Peyer's patch (tissue), 4 donors: ENCODE results near the gene BIN1.

Experiments
- POLR2A ChIP-seq, 2 donors: fragments of 450-650 bp; IDR thresholded peaks; one replicate each; pipeline ENCODE4 v1.5.1; 2017; ENCODE audit warnings: antibody characterized with exemption in 2 of 2, mild to moderate bottlenecking in 2 of 2, moderate library complexity in 2 of 2
- TF ChIP-seq, protein P1 (sequence below), 6 experiments: fragments of 450-650 bp in 4 of 6; fragments of 200-600 bp in 2 of 6; sonication (generic) in 1 of 6; IDR thresholded peaks; one replicate each; pipeline ENCODE4 v1.5.1; 2017 to 2019; ENCODE audit warnings: antibody characterized with exemption in 6 of 6, mild to moderate bottlenecking in 3 of 6, moderate library complexity in 1 of 6

DNA sequence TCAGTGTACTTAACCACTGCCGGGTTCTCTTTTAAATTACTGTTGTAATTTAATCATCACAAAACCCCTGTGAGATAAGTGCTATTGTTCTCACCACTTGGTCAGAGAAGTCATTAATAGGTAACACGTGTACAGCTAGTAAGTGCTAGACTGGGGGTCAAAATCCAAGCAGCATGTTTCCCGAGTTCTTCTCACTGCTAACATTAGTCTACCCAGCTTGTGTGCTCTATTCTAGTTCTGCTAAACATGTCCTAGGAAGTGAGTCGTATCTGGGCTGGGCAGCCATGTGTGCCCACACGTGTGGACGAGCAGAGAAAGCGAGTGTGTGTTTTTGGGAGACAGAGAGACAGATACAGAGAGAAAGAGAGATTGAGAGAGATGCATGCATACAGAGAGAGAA lies 94.1 kb downstream of the BIN1 start:
- TF ChIP-seq, protein P1, sequence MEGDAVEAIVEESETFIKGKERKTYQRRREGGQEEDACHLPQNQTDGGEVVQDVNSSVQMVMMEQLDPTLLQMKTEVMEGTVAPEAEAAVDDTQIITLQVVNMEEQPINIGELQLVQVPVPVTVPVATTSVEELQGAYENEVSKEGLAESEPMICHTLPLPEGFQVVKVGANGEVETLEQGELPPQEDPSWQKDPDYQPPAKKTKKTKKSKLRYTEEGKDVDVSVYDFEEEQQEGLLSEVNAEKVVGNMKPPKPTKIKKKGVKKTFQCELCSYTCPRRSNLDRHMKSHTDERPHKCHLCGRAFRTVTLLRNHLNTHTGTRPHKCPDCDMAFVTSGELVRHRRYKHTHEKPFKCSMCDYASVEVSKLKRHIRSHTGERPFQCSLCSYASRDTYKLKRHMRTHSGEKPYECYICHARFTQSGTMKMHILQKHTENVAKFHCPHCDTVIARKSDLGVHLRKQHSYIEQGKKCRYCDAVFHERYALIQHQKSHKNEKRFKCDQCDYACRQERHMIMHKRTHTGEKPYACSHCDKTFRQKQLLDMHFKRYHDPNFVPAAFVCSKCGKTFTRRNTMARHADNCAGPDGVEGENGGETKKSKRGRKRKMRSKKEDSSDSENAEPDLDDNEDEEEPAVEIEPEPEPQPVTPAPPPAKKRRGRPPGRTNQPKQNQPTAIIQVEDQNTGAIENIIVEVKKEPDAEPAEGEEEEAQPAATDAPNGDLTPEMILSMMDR (IDR thresholded peaks at IDR 0.05) = no peak
- no peak for TF ChIP-seq POLR2A (IDR thresholded peaks at IDR 0.05)
